ENCODE results near the gene INAVA. TPM values are rescaled to one million over a fixed set of nuclear protein-coding genes. Genes with fewer than 3 reads are reported as not detected.

Gene INAVA
- polyA plus RNA-seq, 3 donors: not detected

GRCh38 chr1:200886594-200886993 is 8.1 kb upstream of the INAVA start:
- 93% methylated on average over 2 of the region's 2 CpGs for WGBS (ENCODE audit: insufficient coverage)
- H3K4me3 ChIP-seq (replicated peaks in 1 of 3; ENCODE audit: low read depth in 2 of 3, low read length in 3 of 3): no peak overlapping the region
- H3K79me2 ChIP-seq (ENCODE audit: insufficient read depth, low read length): no peaks in the 10 kb centered on the region
- no peak overlapping the region for H3K4me2 ChIP-seq (replicated peaks; ENCODE audit: extremely low read depth, low read length, poor library complexity, severe bottlenecking)
- no peak overlapping the region for H3K27ac Mint-ChIP-seq
- H3K36me3 Mint-ChIP-seq: no peaks in the 10 kb centered on the region
- H2AFZ ChIP-seq (ENCODE audit: insufficient read depth, low read depth, low read length, poor library complexity, severe bottlenecking): no peak overlapping the region
- no peaks in the 10 kb centered on the region for H4K20me1 ChIP-seq (ENCODE audit: insufficient read depth, low read length)
- peaks cover 0 to 5% (median 0%) of the 10 kb centered on the region in 7 donors for H3K9me3 Mint-ChIP-seq
- H3K27ac ChIP-seq (ENCODE audit: low read depth in 1 of 2, low read length in 2 of 2): no peak overlapping the region
- TF ChIP-seq CTCF (IDR thresholded peaks at IDR 0.05): no peak
- peaks cover 34% of the 10 kb centered on the region for H3K4me1 Mint-ChIP-seq
- no peaks in the 10 kb centered on the region for H3K36me3 ChIP-seq (replicated peaks in 1 of 2; ENCODE audit: control insufficient read depth in 1 of 2, insufficient read depth in 2 of 2, low read length in 2 of 2)
- intact Hi-C loops (cut with micrococcal nuclease): no loop called here
- H3K4me3 Mint-ChIP-seq: no peak overlapping the region
- H3K9ac ChIP-seq (ENCODE audit: insufficient read depth, low read length, poor library complexity, severe bottlenecking): no peak overlapping the region
- H3K27me3 ChIP-seq (ENCODE audit: control insufficient read depth in 2 of 2, insufficient read depth in 2 of 2, low read length in 2 of 2): peaks cover 0 to 4% of the 10 kb centered on the region in 2 donors
- no peaks in the 10 kb centered on the region for H3K9me3 ChIP-seq (replicated peaks in 1 of 2; ENCODE audit: control insufficient read depth in 1 of 2, insufficient read depth in 1 of 2, low read length in 2 of 2)
- no peak for DNase-seq
- peaks cover 3 to 19% (median 6%) of the 10 kb centered on the region in 3 donors for H3K27me3 Mint-ChIP-seq (ENCODE audit: low read depth in 3 of 3)
- peaks cover 27 to 31% of the 10 kb centered on the region in 2 donors for H3K4me1 ChIP-seq (ENCODE audit: control insufficient read depth in 1 of 2, insufficient read depth in 2 of 2, low read length in 2 of 2)

GRCh38 chr1:200887036-200887435 is 7.7 kb upstream of the INAVA start:
- H3K4me1 ChIP-seq (ENCODE audit: control insufficient read depth in 1 of 2, insufficient read depth in 2 of 2, low read length in 2 of 2): peaks cover 31 to 35% of the 10 kb centered on the region in 2 donors
- Mint-ChIP-seq H3K4me1 (peaks cover 38% of the 10 kb centered on the region), H3K9me3 (peaks cover 0 to 8% (median 0%) of the 10 kb centered on the region in 7 donors), H3K27me3 (ENCODE audit: low read depth in 3 of 3) (peaks cover 7 to 23% (median 11%) of the 10 kb centered on the region in 3 donors), H3K27ac (no peak overlapping the region), H3K4me3 (no peak overlapping the region), H3K36me3 (no peaks in the 10 kb centered on the region)
- H3K4me3 ChIP-seq (replicated peaks in 1 of 3; ENCODE audit: low read depth in 2 of 3, low read length in 3 of 3): no peak overlapping the region
- DNase-seq: no peak
- H4K20me1 ChIP-seq (ENCODE audit: insufficient read depth, low read length): no peaks in the 10 kb centered on the region
- peaks cover 2 to 8% of the 10 kb centered on the region in 2 donors for H3K27me3 ChIP-seq (ENCODE audit: control insufficient read depth in 2 of 2, insufficient read depth in 2 of 2, low read length in 2 of 2)
- no peak overlapping the region for H3K9ac ChIP-seq (ENCODE audit: insufficient read depth, low read length, poor library complexity, severe bottlenecking)
- no peak overlapping the region for H3K27ac ChIP-seq (ENCODE audit: low read depth in 1 of 2, low read length in 2 of 2)
- no peak for TF ChIP-seq CTCF (IDR thresholded peaks at IDR 0.05)
- H3K4me2 ChIP-seq (replicated peaks; ENCODE audit: extremely low read depth, low read length, poor library complexity, severe bottlenecking): no peak overlapping the region
- WGBS (ENCODE audit: insufficient coverage): 67% methylated on average over 6 of the region's 11 CpGs
- H3K9me3 ChIP-seq (replicated peaks in 1 of 2; ENCODE audit: control insufficient read depth in 1 of 2, insufficient read depth in 1 of 2, low read length in 2 of 2): no peaks in the 10 kb centered on the region
- H3K36me3 ChIP-seq (replicated peaks in 1 of 2; ENCODE audit: control insufficient read depth in 1 of 2, insufficient read depth in 2 of 2, low read length in 2 of 2): no peaks in the 10 kb centered on the region
- H2AFZ ChIP-seq (ENCODE audit: insufficient read depth, low read depth, low read length, poor library complexity, severe bottlenecking): no peak overlapping the region
- H3K79me2 ChIP-seq (ENCODE audit: insufficient read depth, low read length): no peaks in the 10 kb centered on the region
- intact Hi-C loops (cut with micrococcal nuclease): no loop called here
